Measurements from ENCODE around the gene STMN3.
A peak's percentile ranks its signal among the peaks of the same experiment; 100 is the strongest.

Gene STMN3

GRCh38 chr20:63695424-63696305 lies 42.4 kb upstream of the STMN3 start:
- Mint-ChIP-seq H3K9me3 (no peaks in the 10 kb centered on the region), H3K27ac (peak overlapping the region; percentile 71), H3K4me3 (no peak overlapping the region), H3K36me3 (ENCODE audit: low read depth) (peaks cover 63% of the 10 kb centered on the region), H3K4me1 (ENCODE audit: low read depth) (peaks cover 43% of the 10 kb centered on the region), H3K27me3 (no peaks in the 10 kb centered on the region)
- DNase-seq: no peak

- Mint-ChIP-seq H3K4me3 (no peak overlapping the region), H3K9me3 (no peaks in the 10 kb centered on the region), H3K4me1 (ENCODE audit: low read depth) (peaks cover 38% of the 10 kb centered on the region), H3K36me3 (ENCODE audit: low read depth) (peaks cover 59% of the 10 kb centered on the region), H3K27me3 (no peaks in the 10 kb centered on the region), H3K27ac (peak overlapping the region; percentile 68)
- no peak for DNase-seq
Measured at GRCh38 chr20:63694584-63695423, 41.6 kb upstream of the STMN3 start.

- no peak for DNase-seq
- Mint-ChIP-seq H3K27ac (peak overlapping the region; percentile 93), H3K27me3 (no peaks in the 10 kb centered on the region), H3K4me1 (ENCODE audit: low read depth) (peaks cover 30% of the 10 kb centered on the region), H3K36me3 (ENCODE audit: low read depth) (peaks cover 52% of the 10 kb centered on the region), H3K9me3 (no peaks in the 10 kb centered on the region), H3K4me3 (peak overlapping the region; percentile 48)
Measured at GRCh38 chr20:63693733-63694583, 40.7 kb upstream of the STMN3 start.

- Mint-ChIP-seq H3K4me3 (no peak overlapping the region), H3K9me3 (no peaks in the 10 kb centered on the region), H3K27ac (peak overlapping the region; percentile 52), H3K4me1 (ENCODE audit: low read depth) (peaks cover 23% of the 10 kb centered on the region), H3K36me3 (ENCODE audit: low read depth) (peaks cover 52% of the 10 kb centered on the region), H3K27me3 (no peaks in the 10 kb centered on the region)
- DNase-seq: no peak
Measured at GRCh38 chr20:63693083-63693732, 40.0 kb upstream of the STMN3 start.

- DNase-seq: no peak
- H3K9me3 Mint-ChIP-seq: no peaks in the 10 kb centered on the region
- peak overlapping the region; percentile 85 for H3K27ac Mint-ChIP-seq
Measured at GRCh38 chr20:63692436-63693082, 39.3 kb upstream of the STMN3 start.

GRCh38 chr20:63691711-63692435 lies 38.6 kb upstream of the STMN3 start:
- H3K27me3 Mint-ChIP-seq: no peaks in the 10 kb centered on the region
- no peak overlapping the region for H3K4me3 Mint-ChIP-seq
- no peaks in the 10 kb centered on the region for H3K9me3 Mint-ChIP-seq
- DNase-seq: no peak
- H3K27ac Mint-ChIP-seq: peak overlapping the region; percentile 33
- H3K4me1 Mint-ChIP-seq (ENCODE audit: low read depth): peaks cover 18% of the 10 kb centered on the region
- H3K36me3 Mint-ChIP-seq (ENCODE audit: low read depth): peaks cover 47% of the 10 kb centered on the region

More at GRCh38 chr20:63692436-63693082, 39.3 kb upstream of the STMN3 start:
- Mint-ChIP-seq H3K27me3 (no peaks in the 10 kb centered on the region), H3K36me3 (ENCODE audit: low read depth) (peaks cover 49% of the 10 kb centered on the region), H3K4me1 (ENCODE audit: low read depth) (peaks cover 19% of the 10 kb centered on the region), H3K4me3 (no peak overlapping the region)

- peak overlapping the region; percentile 5 for H3K27ac Mint-ChIP-seq
- H3K4me3 Mint-ChIP-seq: no peak overlapping the region
- H3K4me1 Mint-ChIP-seq (ENCODE audit: low read depth): peaks cover 19% of the 10 kb centered on the region
- H3K9me3 Mint-ChIP-seq: no peaks in the 10 kb centered on the region
- no peaks in the 10 kb centered on the region for H3K27me3 Mint-ChIP-seq
- H3K36me3 Mint-ChIP-seq (ENCODE audit: low read depth): peaks cover 46% of the 10 kb centered on the region
- no peak for DNase-seq
Measured at GRCh38 chr20:63690898-63691710, 37.9 kb upstream of the STMN3 start.

GRCh38 chr20:63690003-63690897 lies 37.0 kb upstream of the STMN3 start:
- Mint-ChIP-seq H3K9me3 (no peaks in the 10 kb centered on the region), H3K36me3 (ENCODE audit: low read depth) (peaks cover 40% of the 10 kb centered on the region), H3K27me3 (no peaks in the 10 kb centered on the region), H3K4me1 (ENCODE audit: low read depth) (peaks cover 15% of the 10 kb centered on the region), H3K27ac (no peak overlapping the region), H3K4me3 (no peak overlapping the region)
- DNase-seq: no peak

GRCh38 chr20:63689046-63690002 lies 36.1 kb upstream of the STMN3 start:
- DNase-seq: no peak
- Mint-ChIP-seq H3K27me3 (no peaks in the 10 kb centered on the region), H3K4me3 (no peak overlapping the region), H3K9me3 (no peaks in the 10 kb centered on the region), H3K36me3 (ENCODE audit: low read depth) (peaks cover 30% of the 10 kb centered on the region), H3K27ac (no peak overlapping the region), H3K4me1 (ENCODE audit: low read depth) (peaks cover 20% of the 10 kb centered on the region)

GRCh38 chr20:63688228-63689045 lies 35.2 kb upstream of the STMN3 start:
- no peaks in the 10 kb centered on the region for H3K9me3 Mint-ChIP-seq

More at GRCh38 chr20:63688228-63689045, 35.2 kb upstream of the STMN3 start:
- peaks cover 29% of the 10 kb centered on the region for H3K36me3 Mint-ChIP-seq (ENCODE audit: low read depth)
- H3K4me1 Mint-ChIP-seq (ENCODE audit: low read depth): peaks cover 23% of the 10 kb centered on the region
- no peak for DNase-seq
- no peak overlapping the region for H3K4me3 Mint-ChIP-seq
- no peak overlapping the region for H3K27ac Mint-ChIP-seq
- H3K27me3 Mint-ChIP-seq: no peaks in the 10 kb centered on the region

Data from activated T-cell treated with anti-CD3 and anti-CD28 coated beads, Interleukin-2, amount 50 U/mL, for 24 hours (primary cell).